Stimulated activated CD4-positive, alpha-beta T cell treated with anti-CD3 and anti-CD28 coated beads, Interleukin-4, amount 100 ng/mL, for 24 hours (primary cell): ENCODE measurements around the gene CAVIN3.
"Not testable (repeated sequence)": the region's sequence is repeated elsewhere in the genome, so short reads cannot be mapped to it uniquely, and the experiment has no call there.

Experiments used
- DNase-seq: peaks from one replicate; pipeline ENCODE4 v3.0.0-alpha.2; 2020

The CAVIN3 gene

GRCh38 chr11:6323291-6323905 lies 3.1 kb upstream of the CAVIN3 start:
- no peak for DNase-seq

GRCh38 chr11:6321961-6322362 lies 1.7 kb upstream of the CAVIN3 start:
- no peak for DNase-seq

GRCh38 chr11:6321356-6321755 lies 1.1 kb upstream of the CAVIN3 start:
- no peak for DNase-seq

GRCh38 chr11:6319704-6320410 lies 444 bp downstream of the CAVIN3 start:
- peak; percentile 32 for DNase-seq

GRCh38 chr11:6319001-6319703 lies 1.1 kb downstream of the CAVIN3 start:
- DNase-seq = no peak

- no peak for DNase-seq
Observed at GRCh38 chr11:6318204-6318603, 2.1 kb downstream of the CAVIN3 start.

GRCh38 chr11:6315811-6316425 lies 4.4 kb downstream of the CAVIN3 start:
- peak; percentile 28 for DNase-seq

GRCh38 chr11:6312106-6312505 lies 8.2 kb downstream of the CAVIN3 start:
- no peak for DNase-seq

GRCh38 chr11:6307876-6308275 lies 12.4 kb downstream of the CAVIN3 start:
- DNase-seq = no peak

- DNase-seq = no peak
Observed at GRCh38 chr11:6305297-6305696, 15.0 kb downstream of the CAVIN3 start.

- DNase-seq = no peak
Observed at GRCh38 chr11:6303661-6304060, 16.6 kb downstream of the CAVIN3 start.

- no peak for DNase-seq
Observed at GRCh38 chr11:6301096-6301495, 19.2 kb downstream of the CAVIN3 start.

GRCh38 chr11:6300325-6300724 lies 20.0 kb downstream of the CAVIN3 start:
- no peak for DNase-seq

- no peak for DNase-seq
Observed at GRCh38 chr11:6298605-6299004, 21.7 kb downstream of the CAVIN3 start.

GRCh38 chr11:6297831-6298230 lies 22.5 kb downstream of the CAVIN3 start:
- DNase-seq = no peak

GRCh38 chr11:6285019-6285418 lies 35.3 kb downstream of the CAVIN3 start:
- DNase-seq = no peak

- DNase-seq = no peak
Observed at GRCh38 chr11:6284250-6284649, 36.1 kb downstream of the CAVIN3 start.

GRCh38 chr11:6283453-6284023 lies 36.8 kb downstream of the CAVIN3 start:
- DNase-seq = no peak

GRCh38 chr11:6280809-6281208 lies 39.5 kb downstream of the CAVIN3 start:
- not testable (repeated sequence) for DNase-seq

- DNase-seq = no peak
Observed at GRCh38 chr11:6273188-6273587, 47.1 kb downstream of the CAVIN3 start.

GRCh38 chr11:6271598-6271997 lies 48.7 kb downstream of the CAVIN3 start:
- no peak for DNase-seq

- no peak for DNase-seq
Observed at GRCh38 chr11:6270584-6271246, 49.6 kb downstream of the CAVIN3 start.

- no peak for DNase-seq
Observed at GRCh38 chr11:6269994-6270393, 50.3 kb downstream of the CAVIN3 start.
